RWPE2 (cell line): Measurements from ENCODE around the gene HIC1.

Source experiments
- ATAC-seq: fragments of 200-7000 bp; cut with Tn5 transposase; 3 replicates; pipeline ENCODE4 v1.9.1; 2021; ENCODE audit warnings: low read depth
- DNase-seq: peaks from one replicate; pipeline ENCODE4 v3.0.0-alpha.2; 2020; ENCODE audit warnings: low spot score
- H3K27ac ChIP-seq: fragments of 450-650 bp; 2 replicates; pipeline ENCODE4 v1.5.1; 2017; ENCODE audit warnings: mild to moderate bottlenecking; ENCODE audit not compliant: poor library complexity, severe bottlenecking
- H3K27me3 ChIP-seq: fragments of 250-450 bp; sonication (Bioruptor Pico); 2 replicates; pipeline ENCODE4 v1.5.1; 2021; ENCODE audit warnings: mild to moderate bottlenecking, moderate library complexity; ENCODE audit not compliant: insufficient read depth, poor library complexity, severe bottlenecking
- H3K36me3 ChIP-seq: fragments of 250-450 bp; sonication (Bioruptor Pico); 2 replicates; pipeline ENCODE4 v1.5.1; 2020; ENCODE audit warnings: low read depth, mild to moderate bottlenecking, moderate library complexity
- H3K4me1 ChIP-seq: fragments of 250-450 bp; sonication (Bioruptor Pico); 2 replicates; pipeline ENCODE4 v1.5.1; 2021; ENCODE audit warnings: mild to moderate bottlenecking, moderate library complexity; ENCODE audit not compliant: insufficient read depth, poor library complexity, severe bottlenecking
- H3K4me3 ChIP-seq: fragments of 250-450 bp; sonication (Bioruptor Pico); 2 replicates; pipeline ENCODE4 v1.5.1; 2021; ENCODE audit warnings: mild to moderate bottlenecking, moderate library complexity; ENCODE audit not compliant: severe bottlenecking
- H3K9me3 ChIP-seq: fragments of 250-450 bp; sonication (Bioruptor Pico); 2 replicates; pipeline ENCODE4 v1.5.1; 2021; ENCODE audit warnings: mild to moderate bottlenecking, moderate library complexity; ENCODE audit not compliant: severe bottlenecking
- CTCF ChIP-seq: fragments of 450-650 bp; IDR thresholded peaks from one replicate; pipeline ENCODE4 v1.5.1; 2017; ENCODE audit warnings: mild to moderate bottlenecking, moderate library complexity; ENCODE audit not compliant: poor library complexity, severe bottlenecking

The HIC1 gene

GRCh38 chr17:2101448-2102257 is 46.8 kb downstream of the HIC1 start:
- no peak overlapping the region for H3K27ac ChIP-seq
- peak; percentile 85 for ATAC-seq
- no peaks in the 10 kb centered on the region for H3K27me3 ChIP-seq
- H3K4me3 ChIP-seq: no peak overlapping the region
- H3K36me3 ChIP-seq: no peaks in the 10 kb centered on the region
- peaks cover 5% of the 10 kb centered on the region for H3K4me1 ChIP-seq
- DNase-seq: peak; percentile 93
- no peak for TF ChIP-seq CTCF
- no peaks in the 10 kb centered on the region for H3K9me3 ChIP-seq

- Histone ChIP-seq H3K4me1 (peaks cover 5% of the 10 kb centered on the region), H3K27ac (peak overlapping the region; percentile 9), H3K9me3 (no peaks in the 10 kb centered on the region), H3K27me3 (no peaks in the 10 kb centered on the region), H3K36me3 (no peaks in the 10 kb centered on the region), H3K4me3 (no peak overlapping the region)
- ATAC-seq: peak; percentile 67
- no peak for TF ChIP-seq CTCF
- no peak for DNase-seq
Observed at GRCh38 chr17:2102931-2103809, 48.3 kb downstream of the HIC1 start.

GRCh38 chr17:2105663-2106062 is 50.8 kb downstream of the HIC1 start:
- Histone ChIP-seq H3K4me3 (no peak overlapping the region), H3K27ac (no peak overlapping the region), H3K36me3 (no peaks in the 10 kb centered on the region), H3K4me1 (peaks cover 5% of the 10 kb centered on the region), H3K27me3 (no peaks in the 10 kb centered on the region), H3K9me3 (no peaks in the 10 kb centered on the region)
- DNase-seq (no peak), ATAC-seq (no peak)
- TF ChIP-seq CTCF: no peak

- no peak for TF ChIP-seq CTCF
- Histone ChIP-seq H3K4me1 (peaks cover 5% of the 10 kb centered on the region), H3K9me3 (no peaks in the 10 kb centered on the region), H3K27me3 (no peaks in the 10 kb centered on the region), H3K4me3 (no peak overlapping the region), H3K36me3 (no peaks in the 10 kb centered on the region), H3K27ac (no peak overlapping the region)
- ATAC-seq (no peak), DNase-seq (no peak)
Observed at GRCh38 chr17:2106308-2106955, 51.5 kb downstream of the HIC1 start.
